Brain microvascular endothelial cell (primary cell): Measurements from ENCODE around the gene ROBO1.

ENCODE experiments used
- DNase-seq: peaks from one replicate; pipeline ENCODE4 v3.0.0-alpha.2; 2020
- H3K27ac ChIP-seq: fragments of 250-450 bp; sonication (Bioruptor Pico); 2 replicates; pipeline ENCODE4 v1.5.1; 2020; ENCODE audit warnings: mild to moderate bottlenecking, moderate library complexity
- H3K27me3 ChIP-seq: fragments of 250-450 bp; sonication (Bioruptor Pico); replicated peaks from 2 replicates; pipeline ENCODE4 v1.5.1; 2020; ENCODE audit warnings: mild to moderate bottlenecking
- H3K36me3 ChIP-seq: fragments of 250-450 bp; sonication (Bioruptor Pico); replicated peaks from 2 replicates; pipeline ENCODE4 v1.5.1; 2020; ENCODE audit warnings: mild to moderate bottlenecking
- H3K4me3 ChIP-seq: 2 replicates; pipeline ENCODE4 v1.5.1; 2011; ENCODE audit warnings: low read depth, mild to moderate bottlenecking, control low read depth, low read length, moderate library complexity
- in situ Hi-C: cut with HindIII; loops from 2 replicates; pipeline ENCODE4 v1.10.0; 2017; ENCODE audit warnings: low sequenced_read_pairs, low pct_ligation_motif_present
- TF ChIP-seq, protein P1 (sequence below): IDR thresholded peaks from 2 replicates; pipeline ENCODE4 v1.5.1; 2011; ENCODE audit warnings: low read depth, mild to moderate bottlenecking, moderate library complexity, low read length, control low read depth, inconsistent platforms; ENCODE audit errors: missing control alignments

ROBO1 gene

DNA sequence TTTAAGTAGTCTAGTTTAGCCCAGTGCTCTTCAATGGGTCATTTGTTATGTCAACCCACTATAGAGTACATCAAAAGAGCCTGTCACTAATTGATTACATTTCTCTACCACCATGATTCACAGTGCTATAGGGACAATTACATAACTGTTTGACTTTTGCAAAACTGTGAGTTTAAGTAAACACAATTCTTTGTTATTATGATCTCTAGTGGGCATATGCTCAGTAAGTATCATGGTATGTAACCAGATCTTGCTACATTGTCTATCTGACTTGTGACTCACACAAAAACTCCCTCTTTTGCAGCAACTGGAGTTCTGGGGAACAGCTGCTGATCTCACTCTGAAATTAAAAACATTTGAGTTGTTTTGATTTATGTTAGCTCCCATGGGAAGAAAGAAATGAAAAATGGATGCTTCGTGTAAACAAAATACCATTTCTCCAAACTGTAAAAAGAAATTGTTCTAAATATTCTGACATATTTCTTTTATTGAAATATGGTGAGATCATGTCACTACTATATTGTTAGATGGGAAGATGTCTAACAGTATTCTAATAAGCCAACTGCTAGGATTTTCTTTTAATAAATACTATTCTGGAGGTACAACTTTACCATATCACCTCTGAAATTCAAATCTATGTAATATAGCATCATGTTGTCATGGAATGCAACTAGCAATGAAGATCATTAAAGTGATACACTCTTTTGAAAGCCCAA lies 470.4 kb downstream of the ROBO1 start:
- Histone ChIP-seq H3K36me3 (no peaks in the 10 kb centered on the region), H3K27ac (peak overlapping the region; percentile 82), H3K4me3 (no peak overlapping the region), H3K27me3 (no peaks in the 10 kb centered on the region)
- peak; percentile 90 for DNase-seq
- TF ChIP-seq, protein P1, sequence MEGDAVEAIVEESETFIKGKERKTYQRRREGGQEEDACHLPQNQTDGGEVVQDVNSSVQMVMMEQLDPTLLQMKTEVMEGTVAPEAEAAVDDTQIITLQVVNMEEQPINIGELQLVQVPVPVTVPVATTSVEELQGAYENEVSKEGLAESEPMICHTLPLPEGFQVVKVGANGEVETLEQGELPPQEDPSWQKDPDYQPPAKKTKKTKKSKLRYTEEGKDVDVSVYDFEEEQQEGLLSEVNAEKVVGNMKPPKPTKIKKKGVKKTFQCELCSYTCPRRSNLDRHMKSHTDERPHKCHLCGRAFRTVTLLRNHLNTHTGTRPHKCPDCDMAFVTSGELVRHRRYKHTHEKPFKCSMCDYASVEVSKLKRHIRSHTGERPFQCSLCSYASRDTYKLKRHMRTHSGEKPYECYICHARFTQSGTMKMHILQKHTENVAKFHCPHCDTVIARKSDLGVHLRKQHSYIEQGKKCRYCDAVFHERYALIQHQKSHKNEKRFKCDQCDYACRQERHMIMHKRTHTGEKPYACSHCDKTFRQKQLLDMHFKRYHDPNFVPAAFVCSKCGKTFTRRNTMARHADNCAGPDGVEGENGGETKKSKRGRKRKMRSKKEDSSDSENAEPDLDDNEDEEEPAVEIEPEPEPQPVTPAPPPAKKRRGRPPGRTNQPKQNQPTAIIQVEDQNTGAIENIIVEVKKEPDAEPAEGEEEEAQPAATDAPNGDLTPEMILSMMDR, result no peak
- in situ Hi-C loops, result no loop called here

GRCh38 chr3:79286882-79287281 lies 480.9 kb downstream of the ROBO1 start:
- TF ChIP-seq, protein P1, result no peak
- in situ Hi-C loops, result no loop called here
- peak; percentile 30 for DNase-seq

GRCh38 chr3:79285871-79286270 lies 481.9 kb downstream of the ROBO1 start:
- Histone ChIP-seq H3K27ac (no peak overlapping the region), H3K36me3 (no peaks in the 10 kb centered on the region), H3K27me3 (no peaks in the 10 kb centered on the region), H3K4me3 (no peak overlapping the region)
- in situ Hi-C loops, result no loop called here
- TF ChIP-seq, protein P1, result no peak
- DNase-seq, result no peak

More at GRCh38 chr3:79286882-79287281, 480.9 kb downstream of the ROBO1 start:
- no peaks in the 10 kb centered on the region for H3K36me3 ChIP-seq
- H3K27me3 ChIP-seq, result no peaks in the 10 kb centered on the region
- no peak overlapping the region for H3K4me3 ChIP-seq
- H3K27ac ChIP-seq, result no peak overlapping the region

DNA sequence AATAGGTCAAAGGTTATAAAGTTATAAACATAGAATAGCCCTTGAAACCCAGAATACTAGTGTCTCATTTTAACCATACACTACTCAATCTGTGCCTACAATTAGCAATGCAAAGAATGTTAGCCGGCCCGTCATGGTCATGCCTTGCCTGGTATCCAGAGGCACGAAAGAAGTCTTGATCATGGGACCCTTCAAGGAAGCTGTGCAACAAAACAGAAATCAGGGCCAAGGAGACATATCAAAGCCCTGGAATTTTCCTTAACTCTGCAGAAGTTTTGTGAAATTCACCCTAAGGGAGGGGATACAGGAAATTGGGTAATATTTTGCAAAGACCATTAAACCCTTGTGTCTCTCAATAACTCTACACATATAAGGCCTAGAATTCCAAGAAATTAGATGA lies 482.4 kb downstream of the ROBO1 start:
- Histone ChIP-seq H3K36me3 (no peaks in the 10 kb centered on the region), H3K4me3 (no peak overlapping the region), H3K27me3 (no peaks in the 10 kb centered on the region), H3K27ac (no peak overlapping the region)
- in situ Hi-C loops, result no loop called here
- TF ChIP-seq, protein P1, result no peak
- no peak for DNase-seq

DNA sequence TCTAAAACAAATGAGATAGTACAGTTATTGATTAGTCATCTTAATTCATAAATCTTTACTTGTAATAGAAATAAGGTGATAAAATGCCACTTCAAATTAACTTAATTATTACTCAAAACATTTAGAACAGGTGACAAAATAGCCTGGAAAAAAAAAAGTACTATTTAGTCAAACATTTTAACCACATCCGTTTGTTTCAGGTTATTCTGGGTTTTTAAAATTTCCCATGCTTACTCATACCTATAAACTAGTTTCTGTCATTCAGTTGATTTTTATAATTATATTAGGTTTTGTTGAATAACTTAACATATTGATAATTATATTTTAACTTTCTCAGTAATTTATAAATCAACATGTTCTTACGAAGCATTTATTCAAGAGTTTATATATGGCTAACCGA lies 483.0 kb downstream of the ROBO1 start:
- no peak for DNase-seq
- no peak overlapping the region for H3K27ac ChIP-seq
- no peaks in the 10 kb centered on the region for H3K36me3 ChIP-seq
- TF ChIP-seq, protein P1, result no peak
- H3K27me3 ChIP-seq, result no peaks in the 10 kb centered on the region
- in situ Hi-C loops, result no loop called here
- H3K4me3 ChIP-seq, result no peak overlapping the region

GRCh38 chr3:79278681-79279080 lies 489.1 kb downstream of the ROBO1 start:
- no peaks in the 10 kb centered on the region for H3K27me3 ChIP-seq
- H3K27ac ChIP-seq, result no peak overlapping the region
- H3K36me3 ChIP-seq, result no peaks in the 10 kb centered on the region
- no peak overlapping the region for H3K4me3 ChIP-seq
- no peak for DNase-seq
- TF ChIP-seq, protein P1, result no peak
- in situ Hi-C loops, result no loop called here
